HG02678 (cell line): ENCODE measurements around the gene FSCN2.

Experiments
- ATAC-seq: cut with Tn5 transposase; IDR thresholded peaks from one replicate; pipeline ENCODE4 v1.9.1; 2021; ENCODE audit warnings: mild to moderate bottlenecking, moderate library complexity; ENCODE audit not compliant: unreplicated experiment

FSCN2 gene

GRCh38 chr17:81511804-81512561 is 16.2 kb upstream of the FSCN2 start:
- ATAC-seq: peak; percentile 4

- peak; percentile 54 for ATAC-seq
Observed at GRCh38 chr17:81512562-81513371, 15.4 kb upstream of the FSCN2 start, which contains the start of gene ACTG1. ACTG1 (minus strand) TSS chr17:81512799; CDS start chr17:81512354, 445 bp downstream.

GRCh38 chr17:81513372-81513752 is 14.8 kb upstream of the FSCN2 start:
- ATAC-seq: no peak

GRCh38 chr17:81513753-81514488 is 14.3 kb upstream of the FSCN2 start:
- no peak for ATAC-seq

- no peak for ATAC-seq
Observed at GRCh38 chr17:81514489-81514738, 13.8 kb upstream of the FSCN2 start.

GRCh38 chr17:81514739-81515529 is 13.2 kb upstream of the FSCN2 start:
- ATAC-seq: peak; percentile 21

- ATAC-seq: no peak
Observed at GRCh38 chr17:81515530-81516041, 12.6 kb upstream of the FSCN2 start.

GRCh38 chr17:81516439-81516838 is 11.7 kb upstream of the FSCN2 start:
- no peak for ATAC-seq

GRCh38 chr17:81517009-81517338 is 11.2 kb upstream of the FSCN2 start:
- no peak for ATAC-seq

GRCh38 chr17:81517339-81518112 is 10.7 kb upstream of the FSCN2 start:
- peak; percentile 30 for ATAC-seq

GRCh38 chr17:81518113-81518784 is 9.9 kb upstream of the FSCN2 start:
- ATAC-seq: no peak

GRCh38 chr17:81518785-81519283 is 9.3 kb upstream of the FSCN2 start:
- ATAC-seq: no peak

- ATAC-seq: no peak
Observed at GRCh38 chr17:81519284-81520020, 8.7 kb upstream of the FSCN2 start.

- no peak for ATAC-seq
Observed at GRCh38 chr17:81520021-81520901, 7.9 kb upstream of the FSCN2 start.

- no peak for ATAC-seq
Observed at GRCh38 chr17:81522491-81523401, 5.4 kb upstream of the FSCN2 start.

GRCh38 chr17:81523402-81524038 is 4.7 kb upstream of the FSCN2 start:
- ATAC-seq: no peak
